Ishikawa (cell line): ENCODE results near the gene EDC3.

Experiments used
- CEBPB ChIP-seq: IDR thresholded peaks from 2 replicates; pipeline ENCODE4 v1.6.1; 2012
- CREB1 ChIP-seq: IDR thresholded peaks from 2 replicates; pipeline ENCODE4 v1.6.1; 2012; ENCODE audit warnings: low read depth
- EGR1 ChIP-seq: IDR thresholded peaks from 2 replicates; pipeline ENCODE4 v1.6.1; 2012
- EP300 ChIP-seq: IDR thresholded peaks from 2 replicates; pipeline ENCODE4 v1.6.1; 2012; ENCODE audit warnings: borderline replicate concordance
- FOXM1 ChIP-seq: IDR thresholded peaks from 2 replicates; pipeline ENCODE4 v1.6.1; 2012; ENCODE audit warnings: low read depth, borderline replicate concordance
- MAX ChIP-seq: IDR thresholded peaks from 2 replicates; pipeline ENCODE4 v1.6.1; 2012
- NFIC ChIP-seq: IDR thresholded peaks from 2 replicates; pipeline ENCODE4 v1.6.1; 2012
- RAD21 ChIP-seq: IDR thresholded peaks from 2 replicates; pipeline ENCODE4 v1.6.1; 2012; ENCODE audit warnings: low read depth
- REST ChIP-seq: IDR thresholded peaks from 2 replicates; pipeline ENCODE4 v1.6.1; 2012; ENCODE audit warnings: low read depth, mild to moderate bottlenecking
- TAF1 ChIP-seq: IDR thresholded peaks from 2 replicates; pipeline ENCODE4 v1.6.1; 2012; ENCODE audit warnings: low read depth, mild to moderate bottlenecking
- TCF12 ChIP-seq: IDR thresholded peaks from 2 replicates; pipeline ENCODE4 v1.6.1; 2012; ENCODE audit warnings: low read depth
- TEAD4 ChIP-seq: IDR thresholded peaks from 2 replicates; pipeline ENCODE4 v1.6.1; 2012
- USF1 ChIP-seq: IDR thresholded peaks from 2 replicates; pipeline ENCODE4 v1.6.1; 2012
- YY1 ChIP-seq: IDR thresholded peaks from 2 replicates; pipeline ENCODE4 v1.6.1; 2012; ENCODE audit warnings: low read depth
- ZBTB7A ChIP-seq: IDR thresholded peaks from 2 replicates; pipeline ENCODE4 v1.6.1; 2012; ENCODE audit warnings: low read depth

The EDC3 gene

GRCh38 chr15:74595271-74595670 lies 100.6 kb downstream of the EDC3 start:
- TF ChIP-seq YY1: no peak
- no peak for TF ChIP-seq RAD21
- TF ChIP-seq CREB1: no peak
- TF ChIP-seq USF1: no peak
- no peak for TF ChIP-seq NFIC
- TF ChIP-seq CEBPB: no peak
- TF ChIP-seq MAX: no peak
- TF ChIP-seq TCF12: no peak
- TF ChIP-seq EP300: no peak
- no peak for TF ChIP-seq ZBTB7A
- TF ChIP-seq EGR1: no peak
- TF ChIP-seq REST: no peak
- no peak for TF ChIP-seq TEAD4
- TF ChIP-seq FOXM1: no peak
- no peak for TF ChIP-seq TAF1

- no peak for TF ChIP-seq YY1
- TF ChIP-seq NFIC: no peak
- no peak for TF ChIP-seq CREB1
- TF ChIP-seq TEAD4: no peak
- no peak for TF ChIP-seq MAX
- TF ChIP-seq REST: no peak
- no peak for TF ChIP-seq FOXM1
Measured at GRCh38 chr15:74594455-74594854, 101.4 kb downstream of the EDC3 start.

- no peak for TF ChIP-seq EGR1
- TF ChIP-seq FOXM1: no peak
- no peak for TF ChIP-seq ZBTB7A
Measured at GRCh38 chr15:74593122-74593521, 102.7 kb downstream of the EDC3 start.

GRCh38 chr15:74592222-74592621 lies 103.6 kb downstream of the EDC3 start:
- TF ChIP-seq EGR1 (no peak), TCF12 (no peak), YY1 (no peak), CEBPB (no peak), TEAD4 (no peak), USF1 (no peak), CREB1 (no peak), FOXM1 (no peak), EP300 (no peak), TAF1 (no peak), RAD21 (no peak), REST (no peak), NFIC (no peak), ZBTB7A (no peak), MAX (no peak)

- TF ChIP-seq NFIC (no peak), TEAD4 (no peak), REST (no peak), TCF12 (no peak), CEBPB (no peak), RAD21 (no peak), ZBTB7A (no peak), USF1 (no peak), CREB1 (no peak), FOXM1 (no peak)
Measured at GRCh38 chr15:74589826-74590225, 106.0 kb downstream of the EDC3 start.
